OCI-M1 (cell line): Measurements from ENCODE around the gene EPB41L4A.
"Not testable (repeated sequence)": the region's sequence is repeated elsewhere in the genome, so short reads cannot be mapped to it uniquely, and the experiment has no call there.

Experiments
- DNase-seq: peaks from one replicate; lab custom pipeline; 2025; lab: John Stamatoyannopoulos, UW

EPB41L4A gene

GRCh38 chr5:112401924-112402323, 17.2 kb downstream of the EPB41L4A start:
- no peak for DNase-seq

DNA sequence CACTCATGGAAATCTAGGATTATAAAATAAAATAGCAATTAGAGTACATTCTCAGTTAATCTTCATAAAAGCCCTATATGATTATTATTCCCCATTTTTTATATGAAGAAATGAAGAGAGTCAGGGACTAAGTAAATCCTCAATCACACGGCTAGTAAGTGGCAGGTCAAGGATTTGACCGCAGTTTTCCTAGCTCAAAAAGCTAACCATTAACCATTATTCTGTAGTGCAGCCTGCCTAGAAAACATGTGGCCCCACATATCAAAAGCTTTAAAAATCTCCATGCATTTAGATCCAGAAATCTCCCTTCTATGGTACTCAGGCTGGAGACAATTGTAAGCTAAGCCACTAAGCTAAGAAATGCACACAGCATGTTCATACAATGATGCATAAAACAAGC, 21.4 kb downstream of the EPB41L4A start:
- DNase-seq, result no peak

- DNase-seq, result no peak
These were observed 22.6 kb downstream of the EPB41L4A start for GRCh38 chr5:112396430-112396829.

DNA sequence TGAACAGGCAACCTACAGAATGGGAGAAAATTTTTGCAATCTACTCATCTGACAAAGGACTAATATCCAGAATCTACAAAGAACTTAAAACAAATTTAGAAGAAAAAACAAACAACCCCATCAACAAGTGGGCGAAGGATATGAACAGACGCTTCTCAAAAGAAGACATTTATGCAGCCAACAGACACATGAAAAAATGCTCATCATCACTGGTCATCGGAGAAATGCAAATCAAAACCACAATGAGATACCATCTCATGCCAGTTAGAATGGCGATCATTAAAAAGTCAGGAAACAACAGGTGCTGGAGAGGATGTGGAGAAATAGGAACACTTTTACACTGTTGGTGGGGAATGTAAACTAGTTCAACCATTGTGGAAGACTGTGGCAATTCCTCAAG, 23.8 kb downstream of the EPB41L4A start:
- not testable (repeated sequence) for DNase-seq

DNA sequence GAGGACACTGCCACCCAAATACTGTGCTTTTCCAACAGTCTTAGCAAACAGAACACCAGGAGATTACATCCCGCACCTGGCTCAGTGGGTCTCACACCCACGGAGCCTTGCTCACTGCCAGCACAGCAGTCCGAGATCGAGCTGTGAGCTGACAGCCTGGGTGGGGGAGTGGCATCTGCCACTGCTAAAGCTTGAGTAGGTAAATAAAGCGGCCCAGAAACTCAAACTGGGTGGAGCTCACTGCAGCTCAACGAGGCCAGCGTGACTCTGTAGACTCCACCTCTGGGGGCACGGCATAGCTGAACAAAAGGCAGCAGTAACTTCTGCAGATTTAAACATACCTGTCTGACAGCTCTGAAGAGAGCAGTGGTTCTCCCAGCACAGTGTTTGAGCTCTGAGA, 28.8 kb downstream of the EPB41L4A start:
- no peak for DNase-seq

GRCh38 chr5:112388739-112389138, 30.3 kb downstream of the EPB41L4A start:
- DNase-seq, result no peak

- DNase-seq, result no peak
These were observed 31.0 kb downstream of the EPB41L4A start for GRCh38 chr5:112388074-112388473.

GRCh38 chr5:112386766-112387165, 32.3 kb downstream of the EPB41L4A start:
- DNase-seq, result no peak

- DNase-seq, result no peak
These were observed 33.1 kb downstream of the EPB41L4A start for GRCh38 chr5:112385969-112386368.

GRCh38 chr5:112385566-112385965, 33.5 kb downstream of the EPB41L4A start:
- no peak for DNase-seq

DNA sequence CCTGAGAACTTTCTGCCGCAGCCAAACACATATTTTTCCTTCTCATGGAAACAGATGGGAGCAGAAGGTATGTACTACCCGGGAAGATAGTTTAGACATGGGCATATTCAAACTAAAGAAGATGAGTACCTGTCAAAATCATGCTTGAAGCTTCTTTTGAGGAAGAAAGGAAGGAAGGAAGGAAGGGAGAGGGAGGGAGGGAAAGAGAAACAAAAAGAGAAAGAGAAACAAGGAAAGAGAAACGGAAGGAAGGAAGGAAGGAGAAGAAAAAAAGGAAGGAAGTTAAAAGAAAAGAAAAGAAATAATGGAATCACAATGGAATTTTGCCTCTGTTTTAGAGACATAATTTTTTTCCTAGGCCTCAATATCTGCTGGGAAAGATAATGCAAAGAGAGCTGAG, 34.6 kb downstream of the EPB41L4A start:
- DNase-seq, result no peak

- DNase-seq, result no peak
These were observed 36.2 kb downstream of the EPB41L4A start for GRCh38 chr5:112382886-112383285.

DNA sequence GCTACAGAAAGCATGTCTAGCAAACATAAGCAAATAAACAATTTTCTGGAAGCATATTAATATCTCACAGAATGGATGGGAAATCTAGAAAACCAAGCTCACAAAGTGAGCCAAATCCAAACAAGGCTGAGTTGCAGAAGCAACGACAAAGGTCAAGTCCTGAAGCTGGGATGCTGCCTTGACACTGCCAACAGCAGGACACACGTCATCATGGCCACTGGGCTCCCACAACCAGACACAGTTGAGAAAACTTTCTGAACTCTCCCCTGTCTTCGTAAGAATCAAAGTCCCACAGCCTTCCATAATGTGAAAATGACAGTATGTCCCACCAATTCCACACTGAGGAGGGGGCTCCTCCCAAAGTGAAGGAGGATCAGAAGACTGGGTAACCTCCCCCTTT, 37.6 kb downstream of the EPB41L4A start:
- no peak for DNase-seq

DNA sequence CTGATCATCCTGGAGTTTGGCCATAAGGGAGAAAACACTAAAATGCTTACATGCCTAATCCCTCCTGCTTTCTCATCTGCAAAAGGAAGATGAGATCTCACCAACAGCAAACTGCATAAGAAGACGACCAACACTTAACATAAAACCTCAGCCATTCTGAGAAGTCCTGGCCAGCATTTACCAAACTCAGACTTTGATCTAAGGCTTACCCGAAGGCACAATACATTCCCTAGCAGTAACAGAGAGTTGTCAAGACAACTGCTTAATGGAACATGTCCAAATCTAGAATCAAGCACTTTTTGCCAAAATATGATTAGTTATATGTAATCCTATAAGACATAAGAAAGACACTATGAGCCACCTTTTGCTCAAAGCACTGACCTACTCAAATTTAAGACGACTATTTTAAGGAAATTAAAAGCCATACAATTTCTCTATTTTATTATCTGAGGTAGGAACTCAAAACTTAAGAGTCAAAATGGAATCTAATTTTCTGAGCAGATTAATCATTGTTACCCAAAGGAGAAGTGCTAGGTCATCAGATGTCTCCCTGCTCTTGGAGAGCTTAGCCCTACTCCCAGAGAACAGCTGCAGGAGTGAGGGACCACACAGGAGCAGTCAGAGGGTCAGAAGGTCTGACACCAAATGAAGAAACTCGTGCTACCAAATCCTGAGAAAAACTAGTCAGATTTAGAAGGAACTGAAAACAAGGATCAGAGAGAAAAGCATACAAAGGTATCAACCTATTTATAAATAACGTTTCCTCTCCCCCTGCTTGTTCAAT, 39.3 kb downstream of the EPB41L4A start:
- DNase-seq, result no peak

- DNase-seq, result no peak
These were observed 44.3 kb downstream of the EPB41L4A start for GRCh38 chr5:112374818-112375217.

- DNase-seq, result no peak
These were observed 44.7 kb downstream of the EPB41L4A start for GRCh38 chr5:112374356-112374755.

GRCh38 chr5:112373885-112374284, 45.2 kb downstream of the EPB41L4A start:
- DNase-seq, result no peak

DNA sequence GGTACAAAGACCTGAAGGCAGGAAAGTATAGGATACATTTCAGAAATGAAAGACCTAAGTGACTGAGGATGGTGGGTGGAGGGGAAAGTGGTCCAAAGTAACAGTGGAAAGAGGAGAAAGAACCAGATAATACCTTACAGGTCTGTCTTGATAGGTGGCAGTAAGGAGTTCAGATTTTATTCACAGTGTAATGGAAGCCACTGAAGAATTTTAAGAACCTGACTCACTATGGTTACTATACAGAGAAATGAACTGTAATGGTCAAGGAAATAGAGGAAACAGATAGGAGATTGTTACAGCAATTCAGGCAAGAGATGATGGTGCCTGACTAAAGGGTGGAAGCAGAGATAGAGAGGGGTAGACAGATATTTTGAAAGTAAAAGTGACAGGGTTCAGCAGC, 46.5 kb downstream of the EPB41L4A start:
- DNase-seq, result peak; percentile 41

DNA sequence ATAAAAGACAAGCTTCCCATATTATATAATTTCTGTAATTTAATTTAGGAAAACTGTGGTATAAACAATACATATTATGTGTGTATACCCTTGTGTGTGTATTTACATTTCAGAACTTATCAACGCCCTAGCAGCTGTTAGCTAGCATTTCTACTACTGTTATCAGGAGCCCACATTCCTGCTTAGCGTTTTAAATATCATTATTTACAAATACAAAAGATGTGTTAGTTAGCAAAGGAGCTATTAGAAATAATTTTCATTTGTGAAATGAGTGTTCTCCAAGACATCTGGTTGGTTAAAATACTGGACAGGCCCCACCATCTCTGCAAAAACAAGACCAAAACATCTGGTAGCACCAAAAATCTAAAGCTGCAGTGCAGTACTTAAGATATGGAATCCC, 48.0 kb downstream of the EPB41L4A start:
- peak; percentile 18 for DNase-seq

GRCh38 chr5:112367400-112367799, 51.7 kb downstream of the EPB41L4A start:
- DNase-seq, result no peak

DNA sequence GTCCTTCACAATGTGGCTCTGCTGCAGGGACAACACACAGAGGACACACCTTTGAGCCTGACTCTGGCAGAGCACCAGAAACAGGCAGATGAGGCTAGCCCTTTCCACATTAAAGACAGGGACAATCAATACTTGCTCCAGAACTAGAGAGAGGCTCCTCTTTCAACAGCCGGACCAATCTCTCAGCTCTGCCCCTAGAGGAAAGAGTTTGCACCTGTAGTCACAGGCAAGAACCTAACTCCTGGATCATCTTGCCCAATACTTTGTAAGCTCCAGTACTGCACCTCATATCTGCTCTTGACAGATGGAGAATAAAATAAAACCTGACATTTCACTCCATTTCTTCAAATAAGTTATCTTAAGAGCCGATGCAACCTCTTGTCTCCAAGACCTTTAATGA, 52.1 kb downstream of the EPB41L4A start:
- DNase-seq, result peak; percentile 67

- DNase-seq, result not testable (repeated sequence)
These were observed 58.3 kb downstream of the EPB41L4A start for GRCh38 chr5:112360740-112361139.

GRCh38 chr5:112356178-112356956, 62.7 kb downstream of the EPB41L4A start:
- DNase-seq, result no peak
